H9 (cell line): ENCODE data around the gene HOXD13. TPM values are rescaled to one million over a fixed set of nuclear protein-coding genes. Genes with fewer than 3 reads are reported as not detected.

Experiments
- DNase-seq: peaks from one replicate; pipeline ENCODE4 v3.0.0-alpha.2; 2017
- H2AFZ ChIP-seq: one replicate; pipeline ENCODE4 v1.6.1; 2013; ENCODE audit warnings: mild to moderate bottlenecking, low read length, control low read depth, moderate library complexity
- H2AK5ac ChIP-seq: 2 replicates; pipeline ENCODE4 v1.6.1; 2013; ENCODE audit warnings: low read length, control low read depth, mixed read lengths; ENCODE audit not compliant: insufficient read length
- H2BK120ac ChIP-seq: one replicate; pipeline ENCODE4 v1.6.1; 2013; ENCODE audit warnings: low read depth, mild to moderate bottlenecking, low read length, control low read depth, inconsistent platforms; ENCODE audit not compliant: poor library complexity, severe bottlenecking
- H2BK12ac ChIP-seq: 2 replicates; pipeline ENCODE4 v1.6.1; 2013; ENCODE audit warnings: low read length, control low read depth, mixed read lengths, low read depth; ENCODE audit not compliant: insufficient read length
- H2BK15ac ChIP-seq: 2 replicates; pipeline ENCODE4 v1.6.1; 2013; ENCODE audit warnings: low read depth, low read length, control low read depth
- H2BK20ac ChIP-seq: one replicate; pipeline ENCODE4 v1.6.1; 2013; ENCODE audit warnings: low read depth, mild to moderate bottlenecking, low read length, control low read depth, inconsistent platforms; ENCODE audit not compliant: poor library complexity, severe bottlenecking
- H2BK5ac ChIP-seq: 2 replicates; pipeline ENCODE4 v1.6.1; 2013; ENCODE audit warnings: low read length, control low read depth, mixed read lengths; ENCODE audit not compliant: insufficient read length
- H3K14ac ChIP-seq: 2 replicates; pipeline ENCODE4 v1.6.1; 2013; ENCODE audit warnings: low read length, control low read depth; ENCODE audit not compliant: insufficient read depth
- H3K18ac ChIP-seq: 2 replicates; pipeline ENCODE4 v1.6.1; 2013; ENCODE audit warnings: low read depth, mild to moderate bottlenecking, mixed read lengths, low read length, control low read depth; ENCODE audit not compliant: insufficient read length
- H3K23ac ChIP-seq: 2 replicates; pipeline ENCODE4 v1.6.1; 2013; ENCODE audit warnings: low read length, control low read depth, mixed read lengths, low read depth; ENCODE audit not compliant: insufficient read length
- H3K23me2 ChIP-seq: 2 replicates; pipeline ENCODE4 v1.6.1; 2013; ENCODE audit warnings: low read depth, mild to moderate bottlenecking, mixed read lengths, low read length, control low read depth; ENCODE audit not compliant: insufficient read length, poor library complexity, severe bottlenecking
- H3K27ac ChIP-seq: 2 replicates; pipeline ENCODE4 v1.5.1; 2013; ENCODE audit warnings: low read length, control low read depth, mixed read lengths, low read depth; ENCODE audit not compliant: insufficient read length
- H3K27me3 ChIP-seq: 2 replicates; pipeline ENCODE4 v1.6.1; 2013; ENCODE audit warnings: low read length, control low read depth, inconsistent platforms; ENCODE audit not compliant: insufficient read depth
- H3K4ac ChIP-seq: 2 replicates; pipeline ENCODE4 v1.6.1; 2013; ENCODE audit warnings: low read depth, mild to moderate bottlenecking, control low read depth, inconsistent platforms, low read length, moderate library complexity
- H3K4me1 ChIP-seq: 2 replicates; pipeline ENCODE4 v1.6.1; 2013; ENCODE audit warnings: low read length, control low read depth, inconsistent platforms; ENCODE audit not compliant: insufficient read depth
- H3K4me2 ChIP-seq: 2 replicates; pipeline ENCODE4 v1.6.1; 2013; ENCODE audit warnings: low read length, control low read depth, mixed read lengths; ENCODE audit not compliant: insufficient read length, insufficient read depth
- H3K56ac ChIP-seq: 2 replicates; pipeline ENCODE4 v1.6.1; 2013; ENCODE audit warnings: low read depth, mild to moderate bottlenecking, mixed read lengths, low read length, control low read depth; ENCODE audit not compliant: insufficient read length
- H3K79me1 ChIP-seq: 2 replicates; pipeline ENCODE4 v1.6.1; 2013; ENCODE audit warnings: low read depth, mild to moderate bottlenecking, moderate library complexity, low read length, control low read depth, inconsistent platforms; ENCODE audit not compliant: insufficient read depth, poor library complexity, severe bottlenecking
- H3K79me2 ChIP-seq: 2 replicates; pipeline ENCODE4 v1.6.1; 2013; ENCODE audit warnings: low read length, control low read depth, inconsistent platforms; ENCODE audit not compliant: insufficient read depth
- H3K9ac ChIP-seq: 2 replicates; pipeline ENCODE4 v1.6.1; 2013; ENCODE audit warnings: low read length, control low read depth, mixed read lengths; ENCODE audit not compliant: insufficient read length; ENCODE audit errors: extremely low read depth
- H3K9me3 ChIP-seq: one replicate; pipeline ENCODE4 v1.6.1; 2013; ENCODE audit warnings: low read depth, low read length, inconsistent platforms; ENCODE audit not compliant: control insufficient read depth
- H3T11ph ChIP-seq: one replicate; pipeline ENCODE4 v1.6.1; 2013; ENCODE audit warnings: mild to moderate bottlenecking, low read length, control low read depth, inconsistent platforms
- H4K20me1 ChIP-seq: one replicate; pipeline ENCODE4 v1.6.1; 2013; ENCODE audit not compliant: control insufficient read depth, insufficient read length, insufficient read depth
- H4K5ac ChIP-seq: 2 replicates; pipeline ENCODE4 v1.6.1; 2013; ENCODE audit warnings: low read depth, mild to moderate bottlenecking, mixed read lengths, low read length, control low read depth; ENCODE audit not compliant: insufficient read length
- H4K8ac ChIP-seq: replicated peaks from 2 replicates; pipeline ENCODE4 v1.6.1; 2013; ENCODE audit warnings: low read length, control low read depth, mixed read lengths, low read depth; ENCODE audit not compliant: insufficient read length
- H4K91ac ChIP-seq: 2 replicates; pipeline ENCODE4 v1.6.1; 2013; ENCODE audit warnings: low read depth, mild to moderate bottlenecking, moderate library complexity, mixed read lengths, low read length, control low read depth; ENCODE audit not compliant: insufficient read length
- H3K27ac Mint-ChIP-seq, 3 experiments: 2 replicates in 2 of 3; 3 replicates in 1 of 3; pipeline ENCODE4 v1.8.0; 2020 to 2021; ENCODE audit warnings: mixed read lengths in 3 of 3, mild to moderate bottlenecking in 1 of 3, moderate library complexity in 1 of 3
- H3K27me3 Mint-ChIP-seq: 2 replicates; pipeline ENCODE4 v1.8.0; 2021; ENCODE audit warnings: low read depth, mild to moderate bottlenecking, moderate library complexity, mixed read lengths
- H3K36me3 Mint-ChIP-seq, 3 experiments: 2 replicates in 2 of 3; 3 replicates in 1 of 3; pipeline ENCODE4 v1.8.0; 2020 to 2021; ENCODE audit warnings: low read depth in 3 of 3, mixed read lengths in 3 of 3; ENCODE audit not compliant: insufficient read depth in 1 of 3
- H3K4me1 Mint-ChIP-seq, 2 experiments: 2 replicates each; pipeline ENCODE4 v1.8.0; 2020; ENCODE audit warnings: mixed read lengths in 2 of 2
- H3K4me3 Mint-ChIP-seq, 2 experiments: 2 replicates in 1 of 2; 3 replicates in 1 of 2; pipeline ENCODE4 v1.8.0; 2020 to 2021; ENCODE audit warnings: mild to moderate bottlenecking in 2 of 2, mixed read lengths in 2 of 2, moderate library complexity in 1 of 2
- H3K9me3 Mint-ChIP-seq, 2 experiments: 2 replicates in 1 of 2; 3 replicates in 1 of 2; pipeline ENCODE4 v1.8.0; 2020; ENCODE audit warnings: mild to moderate bottlenecking in 2 of 2, mixed read lengths in 2 of 2, moderate library complexity in 1 of 2
- CTCF ChIP-seq: fragments of 200-600 bp; sonication (generic); conservative IDR thresholded peaks from 3 replicates; pipeline ENCODE4 v1.8.0; 2021; ENCODE audit warnings: antibody characterized with exemption, mild to moderate bottlenecking
- WGBS: extraction: QIAGEN DNeasy Blood & Tissue Kit; methylation state at CpG from one replicate; pipeline ENCODE4 v1.1.7; 2013; ENCODE audit warnings: missing lambda C conversion rate, low lambda C conversion rate, mixed read lengths; ENCODE audit not compliant: insufficient read length; ENCODE audit errors: extremely low coverage; 5-methylcytosine and 5-hydroxymethylcytosine counted together
- total RNA-seq: library from RNA; stranded (reverse); gene quantifications from 2 replicates; pipeline ENCODE4 v1.2.1, GENCODE V29; 2021

Gene HOXD13
- total RNA-seq, 1 experiment from 2014 or later = not detected

GRCh38 chr2:176131848-176132158 lies 39.3 kb downstream of the HOXD13 start:
- Mint-ChIP-seq H3K36me3 (no peaks in the 10 kb centered on the region; a peak in 1 of 7 replicates), H3K27ac (no peak overlapping the region), H3K4me3 (no peak overlapping the region), H3K27me3 (peaks cover 98% of the 10 kb centered on the region), H3K4me1 (peaks cover 15 to 21% of the 10 kb centered on the region in 2 experiments), H3K9me3 (peaks cover 4 to 13% of the 10 kb centered on the region in 2 experiments; a peak in 4 of 5 replicates)
- Histone ChIP-seq H2BK120ac (no peak overlapping the region), H2AFZ (no peak overlapping the region), H3K27me3 (peaks cover 90% of the 10 kb centered on the region), H3K27ac (no peak overlapping the region), H2AK5ac (no peak overlapping the region), H4K20me1 (no peaks in the 10 kb centered on the region), H3K79me2 (no peaks in the 10 kb centered on the region), H3K18ac (no peak overlapping the region), H3T11ph (no peak overlapping the region), H3K56ac (no peak overlapping the region), H3K23me2 (peaks cover 8% of the 10 kb centered on the region), H2BK12ac (no peak overlapping the region), H4K8ac (no peak overlapping the region), H3K4ac (no peak overlapping the region), H3K79me1 (no peaks in the 10 kb centered on the region), H2BK20ac (no peak overlapping the region), H4K91ac (no peak overlapping the region), H4K5ac (no peak overlapping the region), H3K9ac (no peak overlapping the region), H2BK5ac (no peak overlapping the region), H2BK15ac (no peak overlapping the region), H3K9me3 (no peaks in the 10 kb centered on the region), H3K4me1 (no peaks in the 10 kb centered on the region; the same call in 1 of the 2 replicates), H3K23ac (no peak overlapping the region), H3K4me2 (no peak overlapping the region), H3K14ac (no peak overlapping the region)
- TF ChIP-seq CTCF = no peak
- DNase-seq = no peak
- no CpG with 5 or more reads among the region's 4 CpGs for WGBS
